CD4-positive, alpha-beta memory T cell (primary cell): ENCODE measurements around the gene ATP9A. TPM values are rescaled to one million over a fixed set of nuclear protein-coding genes. Genes with fewer than 3 reads are reported as not detected.
A peak's percentile ranks its signal among the peaks of the same experiment; 100 is the strongest.

Source experiments
- CTCF ChIA-PET: fragments of 350-600 bp; sonication (Branson Sonifier 250); formaldehyde crosslinking; loops from one replicate; lab custom pipeline; 2021; ENCODE audit warnings: inconsistent platforms; ENCODE audit not compliant: partially characterized antibody; lab: Charles Lee
- POLR2A ChIA-PET: fragments of 350-600 bp; sonication (Branson Sonifier 250); formaldehyde crosslinking; loops from one replicate; lab custom pipeline; 2021; ENCODE audit not compliant: partially characterized antibody; lab: Charles Lee
- DNase-seq, 5 donors: peaks; one replicate each; pipeline versions ENCODE4 v3.0.0 to v3.0.0-alpha.2; 2020 to 2022; ENCODE audit warnings: mixed read lengths in 1 of 5
- H3K27ac ChIP-seq: one replicate; pipeline ENCODE4 v1.7.0; 2013; ENCODE audit warnings: low read depth, low read length
- H3K27me3 ChIP-seq: 2 replicates; pipeline ENCODE4 v1.7.0; 2013; ENCODE audit warnings: mild to moderate bottlenecking, low read length, moderate library complexity; ENCODE audit not compliant: insufficient read depth
- H3K36me3 ChIP-seq: 2 replicates; pipeline ENCODE4 v1.7.0; 2013; ENCODE audit warnings: mild to moderate bottlenecking, low read length, moderate library complexity; ENCODE audit not compliant: insufficient read depth
- H3K4me1 ChIP-seq: 2 replicates; pipeline ENCODE4 v1.7.0; 2013; ENCODE audit warnings: mild to moderate bottlenecking, low read length, moderate library complexity; ENCODE audit not compliant: insufficient read depth
- H3K4me3 ChIP-seq, 2 donors: one replicate each; pipeline ENCODE4 v1.7.0; 2013; ENCODE audit warnings: low read length in 2 of 2, mild to moderate bottlenecking in 1 of 2
- H3K9me3 ChIP-seq, 2 donors: one replicate each; pipeline ENCODE4 v1.7.0; 2013; ENCODE audit warnings: low read length in 2 of 2, control low read depth in 1 of 2; ENCODE audit not compliant: control insufficient read depth in 1 of 2
- H3K27ac Mint-ChIP-seq, 7 donors: one replicate each; pipeline ENCODE4 v1.8.0; 2020 to 2021; ENCODE audit warnings: mixed read lengths in 7 of 7, mild to moderate bottlenecking in 6 of 7, inconsistent platforms in 3 of 7, moderate library complexity in 3 of 7
- H3K27me3 Mint-ChIP-seq, 2 donors: one replicate each; pipeline ENCODE4 v1.8.0; 2020 to 2021; ENCODE audit warnings: mixed read lengths in 2 of 2
- H3K36me3 Mint-ChIP-seq, 2 donors: one replicate each; pipeline ENCODE4 v1.8.0; 2020 to 2021; ENCODE audit warnings: mixed read lengths in 2 of 2, inconsistent platforms in 1 of 2, mild to moderate bottlenecking in 1 of 2
- H3K4me1 Mint-ChIP-seq, 4 donors: one replicate each; pipeline ENCODE4 v1.8.0; 2020 to 2021; ENCODE audit warnings: mixed read lengths in 4 of 4, mild to moderate bottlenecking in 1 of 4
- H3K4me3 Mint-ChIP-seq, 8 donors: one replicate each; pipeline ENCODE4 v1.8.0; 2020 to 2021; ENCODE audit warnings: mixed read lengths in 8 of 8, mild to moderate bottlenecking in 7 of 8, moderate library complexity in 6 of 8, inconsistent platforms in 3 of 8
- H3K9me3 Mint-ChIP-seq, 8 donors: one replicate each; pipeline ENCODE4 v1.8.0; 2020 to 2021; ENCODE audit warnings: mixed read lengths in 8 of 8, mild to moderate bottlenecking in 5 of 8, inconsistent platforms in 3 of 8, moderate library complexity in 1 of 8
- intact Hi-C: fragments of 100-400 bp; cut with micrococcal nuclease; formaldehyde crosslinking; loops from one replicate; pipeline ENCODE4 v1.15.1; 2023
- polyA plus RNA-seq, 2 donors: library from polyadenylated mRNA; unstranded; fragments of 300-500 nt; fragmentation: Illumina TruSeq; gene quantifications; one replicate each; pipeline ENCODE4 v1.2.3, GENCODE V29; 2021
- total RNA-seq, 2 experiments: library from RNA; stranded (reverse); gene quantifications; one replicate each; pipeline ENCODE4 v1.2.3, GENCODE V29; 2021

Gene ATP9A
- total and polyA plus RNA-seq, 4 experiments from 2014 or later: 0.14 to 1.0 (median 0.32) TPM

GRCh38 chr20:51549474-51549873 is 218.7 kb downstream of the ATP9A start:
- Mint-ChIP-seq H3K4me3 (no peak overlapping the region), H3K9me3 (no peaks in the 10 kb centered on the region), H3K27ac (peak overlapping the region in 1 of 7 donors; percentile 23), H3K27me3 (peaks cover 5% of the 10 kb centered on the region in 2 donors), H3K4me1 (peaks cover 0 to 3% (median under 1%) of the 10 kb centered on the region in 4 donors), H3K36me3 (no peaks in the 10 kb centered on the region)
- no peaks in the 10 kb centered on the region for H3K4me1 ChIP-seq
- POLR2A ChIA-PET: no interaction called here
- no peaks in the 10 kb centered on the region for H3K36me3 ChIP-seq
- no peak for DNase-seq
- peaks cover 1% of the 10 kb centered on the region for H3K27me3 ChIP-seq
- CTCF ChIA-PET: interaction anchor here (1.5 kb wide), 1 partner anchor 45 kb away, joined by 6 read pairs; no protein-coding TSS in a partner anchor
- no peak overlapping the region for H3K27ac ChIP-seq
- no peaks in the 10 kb centered on the region for H3K9me3 ChIP-seq
- H3K4me3 ChIP-seq: no peak overlapping the region
- intact Hi-C loops: no loop called here

GRCh38 chr20:51547951-51548350 is 220.2 kb downstream of the ATP9A start:
- no peak for DNase-seq
- Histone ChIP-seq H3K9me3 (no peaks in the 10 kb centered on the region), H3K27me3 (no peaks in the 10 kb centered on the region), H3K4me1 (peaks cover 6% of the 10 kb centered on the region), H3K4me3 (no peak overlapping the region), H3K36me3 (no peaks in the 10 kb centered on the region), H3K27ac (no peak overlapping the region)
- intact Hi-C loops: no loop called here
- Mint-ChIP-seq H3K27me3 (peaks cover 0 to 5% of the 10 kb centered on the region in 2 donors), H3K36me3 (peaks cover 0 to under 1% of the 10 kb centered on the region in 2 donors), H3K27ac (peak overlapping the region in 3 of 7 donors; percentile 18 to 31 (median 24)), H3K4me3 (no peak overlapping the region), H3K9me3 (no peaks in the 10 kb centered on the region), H3K4me1 (peaks cover 4 to 7% (median 6%) of the 10 kb centered on the region in 4 donors)
- ChIA-PET CTCF (interaction anchor here (1.2 to 1.5 kb wide), 2 partner anchors 47 kb away, joined by 3 to 6 read pairs; no protein-coding TSS in a partner anchor), POLR2A (no interaction called here)

Other genes with a start within 250 kb of the ATP9A start
- 10 to 100 TPM; 64.9 to 71.6 TPM for gene NFATC2, start 225.7 kb downstream of the ATP9A start, total RNA-seq
- 10 to 100 TPM; 14.0 to 42.4 TPM for gene NFATC2, start 225.7 kb downstream of the ATP9A start, polyA plus RNA-seq
- gene SALL4, start 34.1 kb upstream of the ATP9A start, total RNA-seq: under 1 TPM in 1 of 2 experiments, not detected in 1; 0.08 TPM
- gene SALL4, start 34.1 kb upstream of the ATP9A start, polyA plus RNA-seq: not detected